ENCODE measurements around the gene CRLF1.

Gene CRLF1

DNA sequence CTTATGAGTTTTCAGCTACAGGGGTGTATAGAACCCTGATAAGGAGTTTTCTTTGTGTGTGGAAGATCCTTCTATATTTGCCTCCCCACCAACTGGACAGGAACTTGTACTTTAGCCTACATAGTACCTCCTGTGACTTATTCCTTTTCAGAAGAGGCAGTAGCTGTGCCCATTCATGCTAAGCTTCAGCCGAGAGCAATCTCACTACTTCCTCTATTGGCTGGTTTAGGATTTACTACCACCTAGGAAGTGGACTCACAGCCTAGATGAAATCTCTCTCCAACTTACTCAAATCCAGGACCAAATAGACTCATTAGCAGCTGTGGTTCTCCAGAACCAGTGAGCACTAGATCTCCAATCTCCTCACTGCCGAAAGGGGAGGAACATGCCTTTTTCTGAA is 20.3 kb downstream of the CRLF1 start:
- no peaks in the 10 kb centered on the region for H3K9me3 ChIP-seq (ENCODE audit: control insufficient read depth, insufficient read depth, low read length)
- H3K9ac ChIP-seq (ENCODE audit: low read depth, low read length) = no peak overlapping the region
- H3K4me1 ChIP-seq (ENCODE audit: insufficient read depth, low read length) = peaks cover 8% of the 10 kb centered on the region; the same call in 1 of the 2 replicates
- no peaks in the 10 kb centered on the region for H3K36me3 ChIP-seq (ENCODE audit: insufficient read depth, low read length)

DNA sequence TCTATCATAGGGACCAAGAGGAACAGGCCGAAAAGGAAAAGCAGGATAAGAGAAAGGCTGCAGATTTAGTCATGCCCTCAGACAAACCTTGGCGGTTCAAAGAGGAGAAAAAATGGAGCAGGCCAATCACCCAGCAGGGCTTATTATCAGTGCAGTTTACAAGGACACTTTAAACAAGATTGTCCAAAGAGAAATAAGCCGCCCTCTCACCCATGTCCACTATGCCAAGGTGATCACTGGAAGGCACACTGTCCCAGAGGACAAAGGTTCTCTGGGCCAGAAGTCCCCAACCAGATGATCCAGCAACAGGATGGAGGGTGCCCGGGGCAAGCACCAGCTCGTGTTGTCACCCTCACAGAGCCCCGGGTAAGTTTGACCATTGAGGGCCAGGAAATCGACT is 26.3 kb downstream of the CRLF1 start:
- H3K9me3 ChIP-seq (ENCODE audit: control insufficient read depth, insufficient read depth, low read length) = no peaks in the 10 kb centered on the region
- H3K36me3 ChIP-seq (ENCODE audit: insufficient read depth, low read length) = peaks cover 9% of the 10 kb centered on the region
- no peak overlapping the region for H3K9ac ChIP-seq (ENCODE audit: low read depth, low read length)
- H3K4me1 ChIP-seq (ENCODE audit: insufficient read depth, low read length) = no peaks in the 10 kb centered on the region

DNA sequence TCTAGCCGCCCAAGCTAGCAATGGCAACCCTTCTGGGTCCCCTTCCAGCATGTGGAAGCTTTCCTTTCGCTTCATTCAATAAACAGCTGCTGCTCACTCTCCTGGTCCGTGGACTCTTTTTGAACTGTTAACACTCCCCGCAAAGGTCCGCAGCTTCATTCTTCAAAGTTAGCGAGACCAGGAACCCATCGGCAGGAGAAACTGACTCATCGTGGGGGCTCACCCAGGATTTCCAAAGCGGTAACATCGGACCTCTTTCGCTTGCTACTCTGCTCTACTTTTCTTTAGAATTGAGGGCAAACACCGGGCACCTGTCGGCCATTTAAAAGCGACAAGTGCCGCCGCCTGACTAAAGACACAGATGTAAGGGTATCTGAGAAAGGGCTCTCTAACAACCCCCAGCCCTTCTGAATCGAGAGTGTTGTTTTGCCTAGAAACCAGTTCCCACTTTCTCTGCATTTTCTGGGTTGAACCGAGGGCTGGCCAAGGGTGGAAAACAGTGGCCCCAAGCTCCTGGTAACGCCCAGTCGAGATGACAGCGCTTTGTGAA is 29.2 kb downstream of the CRLF1 start:
- H3K9me3 ChIP-seq (ENCODE audit: control insufficient read depth, insufficient read depth, low read length) = no peaks in the 10 kb centered on the region
- no peaks in the 10 kb centered on the region; the same call in 1 of the 2 replicates for H3K4me1 ChIP-seq (ENCODE audit: insufficient read depth, low read length)
- peaks cover 28% of the 10 kb centered on the region for H3K36me3 ChIP-seq (ENCODE audit: insufficient read depth, low read length)
- H3K9ac ChIP-seq (ENCODE audit: low read depth, low read length) = no peak overlapping the region

DNA sequence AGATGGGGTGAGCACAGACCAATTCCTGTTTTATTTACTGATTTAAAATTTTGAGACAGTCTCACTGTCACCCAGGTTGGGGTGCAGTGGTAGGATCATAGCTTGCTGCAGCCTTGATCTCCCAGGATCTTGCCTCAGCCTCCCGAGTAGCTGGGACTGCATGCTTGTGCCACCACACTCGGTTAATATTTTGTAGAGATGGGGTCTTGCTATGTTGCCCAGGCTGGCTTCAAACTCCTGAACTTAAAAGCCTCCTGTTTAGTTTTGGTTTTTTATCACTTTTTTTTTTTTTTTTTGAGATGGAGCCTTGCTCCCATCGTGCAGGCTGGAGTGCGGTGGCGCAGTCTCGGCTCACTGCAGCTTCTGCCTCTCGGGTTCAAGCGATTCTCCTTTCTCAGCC is 30.2 kb downstream of the CRLF1 start:
- no peaks in the 10 kb centered on the region for H3K9me3 ChIP-seq (ENCODE audit: control insufficient read depth, insufficient read depth, low read length)
- peaks cover 28% of the 10 kb centered on the region for H3K36me3 ChIP-seq (ENCODE audit: insufficient read depth, low read length)
- no peak overlapping the region for H3K9ac ChIP-seq (ENCODE audit: low read depth, low read length)
- H3K4me1 ChIP-seq (ENCODE audit: insufficient read depth, low read length) = no peaks in the 10 kb centered on the region; the same call in 1 of the 2 replicates

DNA sequence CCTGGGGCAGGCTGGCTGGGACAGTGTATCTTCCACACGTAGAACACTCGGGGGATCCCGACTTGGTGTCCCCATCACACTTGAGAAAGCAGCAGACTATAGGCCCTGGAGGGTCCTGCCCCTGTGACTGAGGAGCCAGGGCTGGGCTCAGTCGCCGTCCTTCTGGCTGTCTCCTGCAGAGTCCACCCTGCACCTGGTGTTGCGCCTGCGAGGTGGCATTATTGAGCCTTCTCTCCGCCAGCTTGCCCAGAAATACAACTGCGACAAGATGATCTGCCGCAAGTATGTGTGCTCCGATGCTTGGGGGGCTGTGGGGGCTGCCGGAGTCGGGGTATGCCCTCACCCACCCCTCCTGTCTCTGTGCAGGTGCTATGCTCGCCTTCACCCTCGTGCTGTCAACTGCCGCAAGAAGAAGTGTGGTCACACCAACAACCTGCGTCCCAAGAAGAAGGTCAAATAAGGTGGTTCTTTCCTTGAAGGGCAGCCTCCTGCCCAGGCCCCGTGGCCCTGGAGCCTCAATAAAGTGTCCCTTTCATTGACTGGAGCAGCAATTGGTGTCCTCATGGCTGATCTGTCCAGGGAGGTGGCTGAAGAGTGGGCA is 31.8 kb downstream of the CRLF1 start:
- Histone ChIP-seq H3K36me3 (ENCODE audit: insufficient read depth, low read length) (peaks cover 28% of the 10 kb centered on the region), H3K4me1 (ENCODE audit: insufficient read depth, low read length) (no peaks in the 10 kb centered on the region; the same call in 1 of the 2 replicates), H3K9ac (ENCODE audit: low read depth, low read length) (no peak overlapping the region), H3K9me3 (ENCODE audit: control insufficient read depth, insufficient read depth, low read length) (no peaks in the 10 kb centered on the region)

DNA sequence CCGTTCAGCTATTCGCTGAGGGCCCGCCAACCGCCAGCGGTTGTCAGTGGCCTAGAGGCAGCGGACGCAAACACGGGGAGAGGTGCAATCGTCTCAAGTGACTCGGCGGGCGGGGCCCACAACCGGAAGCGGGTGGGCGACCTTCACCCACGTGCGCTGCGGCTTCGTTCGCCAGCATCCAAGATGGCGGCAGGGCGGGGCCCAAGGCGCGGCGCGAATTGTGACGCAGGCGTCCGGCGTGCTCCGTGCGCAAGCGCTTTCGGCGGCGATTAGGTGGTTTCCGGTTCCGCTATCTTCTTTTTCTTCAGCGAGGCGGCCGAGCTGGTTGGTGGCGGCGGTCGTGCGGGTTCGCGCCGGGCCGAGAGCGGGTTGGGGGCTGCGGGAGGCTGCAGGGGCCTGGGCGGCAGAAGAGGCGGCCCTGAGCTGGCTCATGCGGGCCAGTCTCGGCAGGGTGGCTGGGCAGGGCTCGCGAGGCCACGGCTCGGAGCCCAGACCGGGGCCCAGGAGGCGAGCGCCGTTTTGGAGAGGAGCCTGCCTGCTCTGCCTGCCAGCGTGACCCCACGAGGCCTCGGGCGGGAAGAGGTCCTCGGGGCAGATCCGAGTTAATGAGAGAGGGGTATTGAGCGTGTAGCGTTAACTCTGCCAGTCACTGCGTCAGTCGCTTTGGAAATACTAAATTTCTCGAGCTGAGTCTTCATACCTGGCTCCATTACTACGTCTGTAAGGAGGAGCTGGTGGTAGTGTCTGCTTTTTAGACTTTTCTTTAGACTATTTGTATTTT is 34.8 kb downstream of the CRLF1 start, which contains the start of gene UBA52:
Gene UBA52 (plus strand): TSS at position 294 of the 781 bp plus-strand sequence. CDS start 1,444 bp downstream, outside the sequence.
- Histone ChIP-seq H3K9me3 (ENCODE audit: control insufficient read depth, insufficient read depth, low read length) (no peaks in the 10 kb centered on the region), H3K36me3 (ENCODE audit: insufficient read depth, low read length) (peaks cover 29% of the 10 kb centered on the region)

DNA sequence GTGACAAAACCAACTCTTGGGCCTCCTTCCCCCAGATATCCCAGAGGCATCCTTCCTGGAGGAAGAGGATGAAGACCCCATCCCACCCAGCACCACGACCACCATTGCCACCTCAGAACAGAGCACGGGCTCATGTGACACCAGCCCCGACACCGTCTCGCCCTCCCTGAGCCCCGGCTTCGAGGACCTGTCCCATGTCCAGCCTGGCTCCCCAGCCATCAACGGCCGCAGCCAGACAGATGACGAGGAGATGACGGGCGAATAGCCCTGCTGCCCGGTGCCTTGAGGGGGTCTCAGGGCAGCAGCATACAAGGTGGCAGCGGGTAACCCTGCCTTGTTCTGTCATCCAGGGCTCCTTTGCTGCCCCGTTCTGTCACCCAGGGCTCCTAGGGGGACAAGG is 38.2 kb downstream of the CRLF1 start:
- Histone ChIP-seq H3K9me3 (ENCODE audit: control insufficient read depth, insufficient read depth, low read length) (no peaks in the 10 kb centered on the region), H3K9ac (ENCODE audit: low read depth, low read length) (no peak overlapping the region), H3K36me3 (ENCODE audit: insufficient read depth, low read length) (peaks cover 17% of the 10 kb centered on the region), H3K4me1 (ENCODE audit: insufficient read depth, low read length) (no peaks in the 10 kb centered on the region; the same call in 1 of the 2 replicates)

More for the DNA sequence above, 34.8 kb downstream of the CRLF1 start, which contains the start of gene UBA52:
- H3K4me1 ChIP-seq (ENCODE audit: insufficient read depth, low read length) = no peaks in the 10 kb centered on the region; the same call in 1 of the 2 replicates
- H3K9ac ChIP-seq (ENCODE audit: low read depth, low read length) = peak within 1 kb of the TSS; percentile 95

DNA sequence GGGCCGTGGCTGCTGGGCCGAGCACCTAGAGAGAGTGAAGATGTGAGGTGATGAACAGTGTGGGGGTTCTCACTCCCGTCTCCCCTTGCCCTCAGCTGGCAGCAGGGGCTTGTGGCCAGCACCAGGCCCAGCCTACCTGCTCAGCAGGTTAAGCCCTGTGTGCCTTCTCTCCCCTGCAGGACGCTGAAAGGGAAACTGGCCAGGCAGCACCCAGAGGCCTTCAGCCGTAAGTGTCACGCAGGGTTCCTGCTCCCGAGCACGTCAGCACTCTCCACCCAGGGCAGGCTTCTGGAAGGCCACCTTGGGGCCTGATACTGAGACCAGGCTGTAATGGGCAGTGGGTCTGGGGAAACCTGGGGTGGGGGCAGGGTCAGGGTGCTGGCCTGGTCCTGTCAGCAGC is 39.6 kb downstream of the CRLF1 start:
- Histone ChIP-seq H3K36me3 (ENCODE audit: insufficient read depth, low read length) (peaks cover 12% of the 10 kb centered on the region; the same call in 1 of the 2 replicates), H3K9me3 (ENCODE audit: control insufficient read depth, insufficient read depth, low read length) (no peaks in the 10 kb centered on the region), H3K9ac (ENCODE audit: low read depth, low read length) (no peak overlapping the region), H3K4me1 (ENCODE audit: insufficient read depth, low read length) (no peaks in the 10 kb centered on the region)

DNA sequence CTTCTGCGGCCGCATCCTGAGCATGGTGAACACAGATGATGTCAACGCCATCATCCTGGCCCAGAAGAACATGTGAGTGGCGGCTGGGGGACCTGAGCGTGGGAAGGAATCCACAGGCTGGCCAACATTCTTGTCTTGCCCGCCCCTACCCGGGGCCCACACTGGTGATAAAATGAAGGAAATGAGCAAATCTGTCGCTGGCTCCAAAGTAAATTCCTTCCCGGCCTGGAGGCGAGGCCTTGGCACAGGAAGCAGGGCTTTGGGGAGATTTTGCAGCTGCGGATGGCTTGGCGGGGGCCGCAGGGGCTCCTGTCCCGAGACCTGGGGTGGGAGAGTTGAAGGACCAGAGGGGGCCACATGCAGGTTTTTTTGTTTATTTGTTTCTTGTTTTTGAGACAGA is 44.5 kb downstream of the CRLF1 start:
- H3K4me1 ChIP-seq (ENCODE audit: insufficient read depth, low read length) = no peaks in the 10 kb centered on the region
- H3K9me3 ChIP-seq (ENCODE audit: control insufficient read depth, insufficient read depth, low read length) = no peaks in the 10 kb centered on the region
- peaks cover 15% of the 10 kb centered on the region; the same call in 1 of the 2 replicates for H3K36me3 ChIP-seq (ENCODE audit: insufficient read depth, low read length)
- H3K9ac ChIP-seq (ENCODE audit: low read depth, low read length) = no peak overlapping the region

DNA sequence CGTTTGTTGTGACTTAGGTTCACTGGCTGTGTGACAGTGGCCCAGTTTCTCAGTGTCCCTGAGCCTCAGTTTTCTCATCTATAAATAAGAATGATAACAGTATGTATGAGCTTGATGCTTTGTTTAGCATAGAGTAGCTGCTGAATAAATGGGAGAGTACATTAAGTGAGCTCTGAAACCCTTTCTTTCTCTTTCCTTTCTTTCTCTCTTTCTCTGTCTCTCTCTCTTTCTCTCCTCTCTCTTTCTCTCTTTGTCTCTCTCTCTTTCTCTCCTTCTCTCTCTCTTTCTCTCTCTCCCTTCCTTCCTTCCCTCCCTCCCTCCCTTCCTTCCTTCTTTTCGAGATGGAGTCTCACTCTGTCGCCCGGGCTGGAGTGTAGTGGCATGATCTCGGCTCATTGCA is 46.9 kb downstream of the CRLF1 start:
- Histone ChIP-seq H3K9ac (ENCODE audit: low read depth, low read length) (no peak overlapping the region), H3K9me3 (ENCODE audit: control insufficient read depth, insufficient read depth, low read length) (no peaks in the 10 kb centered on the region), H3K36me3 (ENCODE audit: insufficient read depth, low read length) (peaks cover 7% of the 10 kb centered on the region; the same call in 1 of the 2 replicates), H3K4me1 (ENCODE audit: insufficient read depth, low read length) (no peaks in the 10 kb centered on the region)

DNA sequence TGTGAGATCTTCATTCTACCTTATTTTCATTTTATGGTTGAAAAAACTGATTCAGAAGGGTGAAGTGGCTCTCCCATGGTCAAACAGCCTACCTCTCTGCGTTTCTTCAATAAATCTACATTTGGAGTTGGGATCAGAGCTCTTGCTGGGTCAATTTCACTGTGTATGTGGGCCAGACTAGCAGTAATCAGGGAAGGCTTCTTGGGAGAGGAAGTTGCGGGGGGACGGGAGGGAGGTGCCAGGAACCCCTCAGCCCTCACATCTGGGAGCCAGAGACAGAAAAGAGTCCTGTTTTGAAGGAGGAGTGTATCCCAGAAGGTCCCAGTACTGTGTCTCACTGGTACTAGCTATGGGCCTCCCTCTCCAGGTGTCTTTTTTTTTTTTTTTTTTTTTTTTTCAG is 48.0 kb downstream of the CRLF1 start:
- no peaks in the 10 kb centered on the region for H3K9me3 ChIP-seq (ENCODE audit: control insufficient read depth, insufficient read depth, low read length)
- H3K4me1 ChIP-seq (ENCODE audit: insufficient read depth, low read length) = no peaks in the 10 kb centered on the region
- peak overlapping the region; percentile 80 for H3K9ac ChIP-seq (ENCODE audit: low read depth, low read length)
- H3K36me3 ChIP-seq (ENCODE audit: insufficient read depth, low read length) = peaks cover 4% of the 10 kb centered on the region; the same call in 1 of the 2 replicates

DNA sequence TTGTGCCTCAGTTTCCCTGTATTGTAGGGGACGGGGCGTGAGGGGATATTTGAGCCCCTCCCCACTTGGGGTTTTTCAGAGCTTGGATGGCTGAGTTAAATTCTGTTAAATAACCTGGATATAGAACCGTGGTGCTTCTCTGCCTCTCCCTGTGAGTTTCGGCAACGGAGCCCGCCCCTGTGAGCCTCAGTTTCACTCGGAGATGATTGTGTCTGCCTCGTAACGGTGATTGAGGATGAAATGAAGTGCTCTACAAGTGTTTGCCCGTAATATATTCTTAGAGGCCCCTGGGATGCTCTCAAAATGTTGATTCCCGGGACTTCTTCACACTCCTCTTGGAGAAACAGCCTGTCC is 48.4 kb downstream of the CRLF1 start:
- peaks cover 4% of the 10 kb centered on the region; the same call in 1 of the 2 replicates for H3K36me3 ChIP-seq (ENCODE audit: insufficient read depth, low read length)
- H3K4me1 ChIP-seq (ENCODE audit: insufficient read depth, low read length) = no peaks in the 10 kb centered on the region
- peak overlapping the region; percentile 80 for H3K9ac ChIP-seq (ENCODE audit: low read depth, low read length)
- no peaks in the 10 kb centered on the region for H3K9me3 ChIP-seq (ENCODE audit: control insufficient read depth, insufficient read depth, low read length)

DNA sequence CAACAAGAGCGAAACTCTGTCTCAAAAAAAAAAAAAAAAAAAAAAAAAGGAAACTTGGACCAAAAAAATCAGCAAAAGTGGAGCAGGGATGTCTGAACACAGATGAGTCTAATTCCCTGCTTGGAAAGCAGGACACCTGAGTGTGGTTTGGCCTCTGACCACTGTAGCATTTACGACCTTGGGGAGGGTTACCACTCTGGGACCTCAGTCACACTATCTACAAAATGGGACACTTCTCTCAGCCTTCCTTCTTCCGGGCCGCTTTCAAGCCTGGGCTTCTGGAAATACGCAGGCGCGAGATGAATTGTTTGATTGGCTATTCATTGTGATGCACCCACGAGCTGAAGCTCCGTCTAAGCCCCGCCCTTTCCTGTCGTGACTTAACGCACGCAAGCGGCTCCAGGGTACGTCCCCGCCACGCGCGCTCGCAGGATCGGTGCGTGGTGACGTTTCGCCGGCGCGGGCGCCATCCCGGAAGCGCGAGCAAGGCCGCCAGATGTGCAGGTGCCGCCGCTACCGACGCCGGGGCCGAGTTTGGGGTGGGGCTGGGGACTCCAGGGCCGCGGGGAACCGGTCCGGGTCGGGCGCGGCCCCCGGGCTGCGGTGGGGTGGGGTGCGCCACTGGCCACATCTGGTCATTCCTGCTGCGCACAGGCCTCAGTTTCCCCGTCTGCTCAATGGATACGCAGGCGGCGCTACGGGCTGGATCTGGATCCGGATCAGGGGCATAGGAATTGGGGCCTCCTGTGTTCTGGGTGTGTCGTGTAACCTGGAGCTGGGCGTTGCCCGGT is 49.0 kb downstream of the CRLF1 start, which contains the start of gene KXD1:
Gene KXD1 (plus strand): TSS at position 460 of the 791 bp plus-strand sequence. CDS start 4,187 bp downstream, outside the sequence.
- Histone ChIP-seq H3K9ac (ENCODE audit: low read depth, low read length) (peak within 1 kb of the TSS; percentile 80), H3K4me1 (ENCODE audit: insufficient read depth, low read length) (no peaks in the 10 kb centered on the region), H3K9me3 (ENCODE audit: control insufficient read depth, insufficient read depth, low read length) (no peaks in the 10 kb centered on the region), H3K36me3 (ENCODE audit: insufficient read depth, low read length) (peaks cover 4% of the 10 kb centered on the region; the same call in 1 of the 2 replicates)

DNA sequence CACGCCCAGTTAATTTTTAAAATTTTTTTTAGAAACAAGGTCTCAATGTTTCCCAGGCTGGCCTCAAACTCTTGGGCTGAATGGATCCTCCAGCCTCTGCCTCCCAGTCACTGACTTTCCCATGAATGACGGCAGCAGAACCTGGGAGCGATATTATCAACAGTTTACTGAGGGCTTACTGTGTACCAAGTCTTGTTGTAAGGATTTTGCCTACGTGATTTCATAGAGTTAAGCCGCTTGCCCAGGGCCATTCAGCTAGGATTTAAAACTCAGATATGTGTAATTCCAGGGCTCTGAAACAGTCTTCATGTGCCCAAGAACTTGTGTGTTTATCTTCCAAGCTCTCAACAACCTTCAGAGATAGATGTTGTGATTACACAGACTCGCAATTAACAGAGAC is 55.0 kb downstream of the CRLF1 start:
- Histone ChIP-seq H3K36me3 (ENCODE audit: insufficient read depth, low read length) (no peaks in the 10 kb centered on the region), H3K4me1 (ENCODE audit: insufficient read depth, low read length) (no peaks in the 10 kb centered on the region), H3K9me3 (ENCODE audit: control insufficient read depth, insufficient read depth, low read length) (no peaks in the 10 kb centered on the region), H3K9ac (ENCODE audit: low read depth, low read length) (no peak overlapping the region)
